ENCODE measurements around the gene ARVCF.

DNA sequence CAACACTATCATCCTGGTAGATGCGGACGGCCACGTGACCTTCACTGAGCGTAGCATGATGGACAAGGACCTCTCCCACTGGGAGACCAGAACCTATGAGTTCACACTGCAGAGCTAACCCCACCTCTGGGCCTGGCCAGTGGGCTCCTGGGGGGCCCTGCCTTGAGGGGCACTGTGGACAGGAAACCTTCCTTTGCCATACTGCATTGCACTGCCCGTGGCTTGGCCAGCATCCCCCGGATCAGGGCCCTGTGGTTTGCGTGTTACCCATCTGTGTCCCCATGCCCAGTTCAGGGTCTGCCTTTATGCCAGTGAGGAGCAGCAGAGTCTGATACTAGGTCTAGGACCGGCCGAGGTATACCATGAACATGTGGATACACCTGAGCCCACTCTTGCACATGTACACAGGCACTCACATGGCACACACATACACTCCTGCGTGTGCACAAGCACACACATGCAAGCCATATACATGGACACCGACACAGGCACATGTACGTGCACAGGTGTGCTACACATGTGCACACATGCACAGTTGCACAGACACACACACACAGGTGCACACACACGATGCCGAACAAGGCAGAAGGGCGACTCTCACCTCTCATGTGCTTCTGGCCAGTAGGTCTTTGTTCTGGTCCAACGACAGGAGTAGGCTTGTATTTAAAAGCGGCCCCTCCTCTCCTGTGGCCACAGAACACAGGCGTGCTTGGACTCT lies 48.1 kb upstream of the ARVCF start:
- TF ChIP-seq, protein P1, sequence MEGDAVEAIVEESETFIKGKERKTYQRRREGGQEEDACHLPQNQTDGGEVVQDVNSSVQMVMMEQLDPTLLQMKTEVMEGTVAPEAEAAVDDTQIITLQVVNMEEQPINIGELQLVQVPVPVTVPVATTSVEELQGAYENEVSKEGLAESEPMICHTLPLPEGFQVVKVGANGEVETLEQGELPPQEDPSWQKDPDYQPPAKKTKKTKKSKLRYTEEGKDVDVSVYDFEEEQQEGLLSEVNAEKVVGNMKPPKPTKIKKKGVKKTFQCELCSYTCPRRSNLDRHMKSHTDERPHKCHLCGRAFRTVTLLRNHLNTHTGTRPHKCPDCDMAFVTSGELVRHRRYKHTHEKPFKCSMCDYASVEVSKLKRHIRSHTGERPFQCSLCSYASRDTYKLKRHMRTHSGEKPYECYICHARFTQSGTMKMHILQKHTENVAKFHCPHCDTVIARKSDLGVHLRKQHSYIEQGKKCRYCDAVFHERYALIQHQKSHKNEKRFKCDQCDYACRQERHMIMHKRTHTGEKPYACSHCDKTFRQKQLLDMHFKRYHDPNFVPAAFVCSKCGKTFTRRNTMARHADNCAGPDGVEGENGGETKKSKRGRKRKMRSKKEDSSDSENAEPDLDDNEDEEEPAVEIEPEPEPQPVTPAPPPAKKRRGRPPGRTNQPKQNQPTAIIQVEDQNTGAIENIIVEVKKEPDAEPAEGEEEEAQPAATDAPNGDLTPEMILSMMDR (IDR thresholded peaks at IDR 0.05) = no peak
- no peak for TF ChIP-seq POLR2AphosphoS5 (IDR thresholded peaks at IDR 0.05; ENCODE audit: low read depth, low read length)

Data from Panc1 (cell line).